Measurements from ENCODE around the gene SSBP3. TPM values are rescaled to one million over a fixed set of nuclear protein-coding genes. Genes with fewer than 3 reads are reported as not detected.

The SSBP3 gene
- total RNA-seq, 1 donor from 2014 or later: 7.8 TPM

DNA sequence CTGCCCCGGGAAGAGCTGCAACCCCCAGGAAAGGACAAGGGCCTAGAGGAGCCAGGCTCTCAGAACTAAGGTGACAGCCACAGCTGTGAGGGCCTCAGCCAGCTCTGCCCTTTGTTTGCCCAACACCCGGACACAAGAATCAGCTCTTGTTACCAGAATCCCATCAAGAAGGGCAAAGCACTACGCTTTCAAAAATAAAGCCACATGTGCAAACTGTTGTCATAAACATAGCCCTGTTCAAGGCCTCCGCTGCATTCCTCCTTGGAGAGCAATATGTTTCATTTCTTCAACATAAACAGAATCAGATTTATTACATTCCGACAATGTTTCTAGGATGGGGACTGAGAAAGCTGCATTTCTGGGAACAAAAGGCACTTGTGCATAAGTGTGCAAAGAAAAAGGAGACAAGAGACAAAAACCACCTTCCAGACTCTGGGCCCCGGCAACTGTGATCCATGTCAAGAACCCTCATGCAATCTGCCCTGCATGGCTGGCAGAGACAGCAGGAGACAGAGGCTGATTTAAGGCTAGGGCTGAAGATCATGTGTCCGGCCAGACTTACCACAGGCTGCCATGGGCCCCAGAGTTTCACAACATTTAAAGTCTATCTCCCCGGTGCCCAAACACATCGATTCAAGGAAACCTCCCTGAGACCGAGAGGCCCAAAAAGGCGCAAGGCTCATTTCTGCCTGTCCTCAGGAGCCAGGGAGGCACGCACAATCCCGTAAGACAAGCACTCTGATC, 71.0 kb downstream of the SSBP3 start:
- peak overlapping the region; percentile 30 for H3K4me3 ChIP-seq (ENCODE audit: low read depth, low read length)
- DNase-seq (ENCODE audit: low read depth): no peak
- TF ChIP-seq, protein P1, sequence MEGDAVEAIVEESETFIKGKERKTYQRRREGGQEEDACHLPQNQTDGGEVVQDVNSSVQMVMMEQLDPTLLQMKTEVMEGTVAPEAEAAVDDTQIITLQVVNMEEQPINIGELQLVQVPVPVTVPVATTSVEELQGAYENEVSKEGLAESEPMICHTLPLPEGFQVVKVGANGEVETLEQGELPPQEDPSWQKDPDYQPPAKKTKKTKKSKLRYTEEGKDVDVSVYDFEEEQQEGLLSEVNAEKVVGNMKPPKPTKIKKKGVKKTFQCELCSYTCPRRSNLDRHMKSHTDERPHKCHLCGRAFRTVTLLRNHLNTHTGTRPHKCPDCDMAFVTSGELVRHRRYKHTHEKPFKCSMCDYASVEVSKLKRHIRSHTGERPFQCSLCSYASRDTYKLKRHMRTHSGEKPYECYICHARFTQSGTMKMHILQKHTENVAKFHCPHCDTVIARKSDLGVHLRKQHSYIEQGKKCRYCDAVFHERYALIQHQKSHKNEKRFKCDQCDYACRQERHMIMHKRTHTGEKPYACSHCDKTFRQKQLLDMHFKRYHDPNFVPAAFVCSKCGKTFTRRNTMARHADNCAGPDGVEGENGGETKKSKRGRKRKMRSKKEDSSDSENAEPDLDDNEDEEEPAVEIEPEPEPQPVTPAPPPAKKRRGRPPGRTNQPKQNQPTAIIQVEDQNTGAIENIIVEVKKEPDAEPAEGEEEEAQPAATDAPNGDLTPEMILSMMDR (conservative IDR thresholded peaks at IDR 0.05; ENCODE audit: low read depth, low read length): no peak

DNA sequence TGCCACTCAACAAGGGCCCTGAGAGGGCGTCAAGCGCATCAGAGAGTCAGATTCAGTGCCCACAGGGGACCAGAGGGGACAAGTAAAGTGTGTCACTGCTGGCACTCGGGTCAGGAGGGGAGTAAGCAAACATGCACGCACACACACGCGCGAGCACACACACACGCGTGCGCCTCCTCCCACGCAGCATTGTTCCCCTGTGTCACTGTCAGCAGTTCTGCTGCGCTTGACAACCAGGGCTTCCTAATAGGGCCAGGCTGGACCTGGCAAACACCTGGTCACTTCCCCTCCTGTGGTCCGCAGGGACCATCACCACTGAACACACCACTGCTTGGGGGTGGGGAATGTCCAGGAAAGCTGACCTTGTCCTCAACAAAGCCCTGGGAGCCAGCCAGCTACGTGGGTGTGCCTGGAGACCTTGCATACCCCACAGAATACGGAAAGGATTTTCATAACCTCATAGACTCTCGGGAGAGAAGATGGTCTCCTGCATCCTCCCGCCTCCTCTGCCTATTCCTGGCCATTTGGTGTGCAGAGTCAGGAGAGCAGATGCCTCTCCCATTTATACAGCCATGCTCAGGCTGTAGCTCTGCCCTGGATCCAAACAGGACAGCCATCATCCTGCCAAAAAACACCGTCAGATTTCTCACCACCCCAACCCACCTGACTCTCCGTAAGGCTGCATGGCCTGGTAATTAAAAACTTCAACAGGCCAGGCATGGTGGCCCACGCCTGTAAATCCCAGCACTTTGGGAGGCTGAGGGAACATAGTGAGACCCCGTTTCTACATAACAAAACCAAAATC, 73.2 kb downstream of the SSBP3 start:
- H3K4me3 ChIP-seq (ENCODE audit: low read depth, low read length): no peak overlapping the region
- TF ChIP-seq, protein P1 (conservative IDR thresholded peaks at IDR 0.05; ENCODE audit: low read depth, low read length): no peak
- no peak for DNase-seq (ENCODE audit: low read depth)

DNA sequence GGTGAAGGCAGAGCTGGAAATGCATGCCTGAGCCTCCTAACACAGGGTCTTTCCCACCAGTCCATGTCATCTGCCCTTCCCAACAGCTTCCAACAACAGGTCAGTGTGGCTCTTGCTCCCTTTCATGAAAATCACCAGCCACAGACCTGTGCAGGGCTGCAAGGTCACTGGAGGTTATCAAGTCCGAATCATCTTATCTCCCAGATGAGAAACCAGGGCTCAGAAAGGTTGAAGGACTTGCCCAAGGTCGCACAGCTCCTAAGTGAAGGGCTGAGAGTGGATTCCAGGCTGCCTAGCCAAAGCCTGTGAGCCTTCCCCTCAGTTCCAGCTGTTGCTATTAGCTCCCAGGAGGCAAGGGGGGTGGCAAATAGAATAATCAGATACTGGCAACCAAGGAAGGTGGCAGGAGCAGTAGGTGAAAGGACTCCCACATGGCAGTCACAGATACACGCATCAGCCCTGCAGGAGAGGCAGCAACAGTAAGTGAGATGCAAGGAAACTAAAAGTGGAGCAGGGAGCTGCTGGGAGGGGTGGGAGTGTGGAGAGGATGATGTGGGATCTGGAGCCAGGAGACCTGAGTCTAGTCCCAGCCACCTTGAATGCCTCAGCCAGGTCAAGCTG, 74.2 kb downstream of the SSBP3 start:
- TF ChIP-seq, protein P1 (conservative IDR thresholded peaks at IDR 0.05; ENCODE audit: low read depth, low read length): no peak
- no peak for DNase-seq (ENCODE audit: low read depth)
- no peak overlapping the region for H3K4me3 ChIP-seq (ENCODE audit: low read depth, low read length)

DNA sequence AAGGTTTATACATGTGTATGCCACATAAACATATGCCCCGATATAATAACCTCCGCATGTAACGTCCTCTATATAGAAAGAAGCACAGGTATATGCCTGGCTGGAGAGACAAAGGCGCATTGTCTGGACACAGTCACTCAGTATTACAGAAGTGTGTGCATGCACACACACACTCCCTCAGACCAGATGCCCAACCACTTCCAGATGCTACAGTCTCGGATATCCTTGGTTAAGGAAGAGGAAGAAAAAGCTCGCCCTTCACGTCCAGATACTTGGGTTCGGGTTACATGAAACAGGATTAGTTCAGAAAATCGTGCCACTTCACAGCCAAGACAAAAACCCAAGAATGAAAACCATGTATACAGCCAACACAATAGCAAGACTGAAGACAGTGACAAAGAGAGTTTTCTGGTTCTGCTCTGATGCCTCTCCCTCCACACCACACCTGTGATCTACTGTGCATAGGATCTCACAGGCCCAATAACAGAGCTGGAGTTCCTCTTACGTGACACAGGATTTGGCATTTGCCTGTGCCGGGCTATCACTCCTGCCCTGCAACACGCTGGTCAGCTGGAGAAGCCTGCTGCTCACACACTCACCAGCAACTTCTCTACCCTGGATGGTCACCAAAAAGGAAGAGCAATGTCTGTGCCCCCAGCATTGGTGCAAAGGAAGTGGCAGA, 75.0 kb downstream of the SSBP3 start:
- TF ChIP-seq, protein P1 (conservative IDR thresholded peaks at IDR 0.05; ENCODE audit: low read depth, low read length): no peak
- no peak overlapping the region for H3K4me3 ChIP-seq (ENCODE audit: low read depth, low read length)
- no peak for DNase-seq (ENCODE audit: low read depth)

DNA sequence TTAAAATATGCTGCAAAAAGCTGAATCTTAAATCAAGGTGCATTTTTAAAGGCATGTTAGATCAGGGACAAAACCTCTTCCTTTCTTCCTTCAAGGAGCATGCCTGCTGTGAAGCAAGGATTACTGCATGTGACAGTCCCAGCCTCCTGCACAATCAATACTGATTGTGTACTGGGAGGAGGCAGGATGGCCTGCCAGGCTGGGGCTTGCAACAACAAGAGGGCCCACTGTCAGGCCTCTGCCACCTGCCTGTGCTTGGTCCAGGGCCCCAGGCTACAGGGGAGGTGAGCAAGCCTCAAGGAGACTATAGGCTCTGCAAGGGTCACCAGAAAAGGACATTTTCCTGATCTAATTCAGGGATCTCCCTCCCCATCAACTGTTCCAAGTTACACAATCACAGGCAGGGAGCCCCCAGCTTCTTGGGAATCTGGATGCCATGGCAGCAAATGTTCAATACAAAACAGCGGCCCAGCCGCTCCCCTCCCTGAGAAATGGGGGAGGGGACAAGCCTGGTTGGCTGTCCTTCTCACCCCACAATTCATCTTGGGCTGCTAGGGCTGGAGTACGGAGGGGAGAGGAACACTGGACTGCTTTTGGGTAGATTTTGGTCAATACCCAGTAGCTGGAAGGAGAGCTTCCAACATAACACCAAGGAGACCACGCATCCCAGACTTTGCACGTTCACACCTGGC, 76.7 kb downstream of the SSBP3 start:
- H3K4me3 ChIP-seq (ENCODE audit: low read depth, low read length): no peak overlapping the region
- TF ChIP-seq, protein P1 (conservative IDR thresholded peaks at IDR 0.05; ENCODE audit: low read depth, low read length): no peak
- no peak for DNase-seq (ENCODE audit: low read depth)

DNA sequence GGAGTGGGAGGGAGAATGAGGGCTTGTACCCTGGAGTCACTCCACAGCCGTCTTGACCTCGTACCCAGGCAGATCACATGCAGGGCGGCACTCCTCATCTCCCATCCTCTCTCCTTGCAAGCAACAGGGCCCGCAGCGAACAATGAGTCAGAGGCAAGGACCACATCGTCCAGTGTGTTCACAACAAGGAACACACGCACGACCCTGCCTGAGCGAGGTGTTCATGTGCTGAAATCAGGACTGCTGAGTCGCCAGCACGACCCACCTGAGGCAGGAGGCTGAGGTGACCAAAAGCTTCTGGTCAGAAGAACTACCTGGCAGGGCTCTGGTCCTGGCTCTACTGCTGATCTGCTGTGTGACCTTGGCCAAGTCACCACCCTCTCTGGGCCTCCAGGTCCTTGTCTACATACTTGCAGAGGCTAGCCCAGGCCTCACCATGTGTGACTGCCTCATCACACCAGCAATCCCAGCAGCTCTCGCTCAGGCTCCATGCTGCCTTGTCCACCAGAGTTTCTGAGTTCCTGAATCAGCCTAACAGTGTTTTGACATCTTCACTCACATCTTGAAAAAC, 78.0 kb downstream of the SSBP3 start:
- H3K4me3 ChIP-seq (ENCODE audit: low read depth, low read length): no peak overlapping the region
- TF ChIP-seq, protein P1 (conservative IDR thresholded peaks at IDR 0.05; ENCODE audit: low read depth, low read length): no peak
- DNase-seq (ENCODE audit: low read depth): no peak

All from epithelial cell of proximal tubule (primary cell).